T-helper 17 cell (primary cell): ENCODE data around the gene C19orf47. TPM values are rescaled to one million over a fixed set of nuclear protein-coding genes. Genes with fewer than 3 reads are reported as not detected.
A peak's percentile ranks its signal among the peaks of the same experiment; 100 is the strongest.

Experiments
- ATAC-seq: fragments of 150-1000 bp; cut with Tn5 transposase; 2 replicates; pipeline ENCODE4 v1.10.0; 2021; ENCODE audit warnings: mild to moderate bottlenecking, moderate library complexity
- DNase-seq, 3 donors: peaks; one replicate each; pipeline versions ENCODE4 v3.0.0 to v3.0.0-alpha.2; 2020 to 2021
- H3K9me3 ChIP-seq: one replicate; pipeline ENCODE4 v1.7.0; 2013; ENCODE audit warnings: low read length, mild to moderate bottlenecking; ENCODE audit not compliant: control insufficient read depth, poor library complexity, severe bottlenecking
- H3K27ac Mint-ChIP-seq: one replicate; pipeline ENCODE4 v1.8.0; 2022; ENCODE audit warnings: mild to moderate bottlenecking, moderate library complexity, mixed read lengths
- H3K27me3 Mint-ChIP-seq: one replicate; pipeline ENCODE4 v1.8.0; 2022; ENCODE audit warnings: mixed read lengths
- H3K36me3 Mint-ChIP-seq: one replicate; pipeline ENCODE4 v1.8.0; 2022; ENCODE audit warnings: low read depth, mixed read lengths
- H3K4me1 Mint-ChIP-seq: one replicate; pipeline ENCODE4 v1.8.0; 2022; ENCODE audit warnings: mild to moderate bottlenecking, mixed read lengths
- H3K4me3 Mint-ChIP-seq: one replicate; pipeline ENCODE4 v1.8.0; 2022; ENCODE audit warnings: mild to moderate bottlenecking, moderate library complexity, mixed read lengths
- total RNA-seq, 4 donors: library from RNA in 2 of 4; stranded (reverse) in 2 of 4; gene quantifications; one replicate each; pipeline ENCODE4 v1.2.3 and lab custom pipeline; 2022 to 2026

Gene C19orf47
- total RNA-seq, 2 donors from 2014 or later, result 9.5 to 11.9 TPM

DNA sequence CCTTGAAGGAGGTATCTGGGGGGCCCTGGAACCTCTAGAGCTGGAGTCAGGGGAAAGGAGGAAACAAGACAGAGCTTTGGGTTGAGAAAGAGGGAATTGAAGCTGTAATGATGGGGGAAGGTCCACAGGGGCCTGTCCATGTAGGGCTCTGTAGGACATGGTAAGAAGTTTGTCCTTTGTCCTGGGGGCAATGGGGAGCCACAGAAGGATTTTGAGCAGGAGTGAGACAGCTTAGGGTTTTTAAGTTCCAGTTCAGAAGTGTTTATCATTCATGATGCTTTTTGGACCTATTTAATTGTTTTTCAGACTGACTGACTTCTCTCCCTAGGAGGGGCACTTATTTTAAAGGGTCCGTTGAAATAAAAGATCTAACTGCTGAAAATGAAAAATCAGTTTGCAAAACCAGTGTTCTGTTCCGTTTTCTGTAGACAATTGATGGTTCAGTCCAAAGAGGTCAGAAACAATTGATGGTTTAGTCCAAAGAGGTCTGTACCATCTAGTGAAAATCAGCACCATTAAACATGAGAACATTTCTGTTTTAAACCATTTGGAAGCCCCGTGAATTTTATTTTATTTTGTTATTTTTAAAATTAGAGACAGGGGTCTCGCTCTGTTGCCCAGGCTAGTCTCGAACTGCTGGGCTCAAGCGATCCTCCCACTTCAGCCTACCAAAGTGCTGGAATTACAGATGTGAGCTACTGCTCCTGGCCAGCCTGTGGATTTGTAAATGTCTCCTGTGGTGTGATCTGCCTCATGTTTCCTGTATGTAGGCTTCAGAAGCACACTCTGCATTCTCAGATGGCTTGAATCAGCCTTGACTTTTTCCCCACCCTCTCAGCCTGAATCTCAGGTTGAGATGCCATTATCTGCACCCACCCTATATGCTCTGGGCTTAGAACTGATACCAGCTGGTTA is 8.7 kb upstream of the C19orf47 start:
- no peaks in the 10 kb centered on the region for H3K9me3 ChIP-seq
- H3K27me3 Mint-ChIP-seq, result no peaks in the 10 kb centered on the region
- H3K36me3 Mint-ChIP-seq, result no peaks in the 10 kb centered on the region
- ATAC-seq (no peak), DNase-seq (no peak)
- H3K27ac Mint-ChIP-seq, result peak overlapping the region; percentile 78
- no peak overlapping the region for H3K4me3 Mint-ChIP-seq
- H3K4me1 Mint-ChIP-seq, result peaks cover 21% of the 10 kb centered on the region

DNA sequence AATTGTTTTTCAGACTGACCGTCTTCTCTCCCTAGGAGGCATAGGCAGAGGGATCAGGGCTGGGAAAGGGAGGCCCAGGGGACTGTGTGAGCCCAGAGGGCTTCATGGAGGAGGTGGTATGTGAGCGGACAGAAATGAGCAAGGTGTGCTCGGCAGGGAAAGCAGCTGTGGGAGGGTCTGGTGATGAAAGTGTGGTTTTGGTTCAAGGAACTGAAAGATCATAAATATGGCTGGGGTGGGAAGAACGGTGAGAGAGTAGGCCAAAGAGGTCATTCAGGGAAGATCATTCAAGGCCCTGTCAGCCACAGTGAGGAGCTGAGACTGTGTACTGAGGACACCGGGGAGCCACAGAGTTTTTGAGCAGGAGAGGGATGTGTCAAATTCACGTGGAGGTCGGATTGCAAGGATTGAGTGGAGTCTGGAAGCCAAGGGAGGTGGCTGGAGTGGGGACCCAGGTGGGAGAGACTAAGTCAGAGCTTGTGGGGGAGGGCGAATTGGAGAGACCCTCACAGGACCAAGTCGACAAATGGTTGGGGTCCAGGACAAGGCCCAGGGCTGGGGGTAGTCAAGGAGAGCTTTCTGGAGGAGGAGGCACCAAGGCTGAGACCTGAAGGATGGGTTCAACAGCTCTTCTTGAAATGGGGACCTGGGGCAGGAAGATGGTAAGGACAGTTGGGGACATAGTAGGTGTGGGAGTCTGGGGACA is 7.9 kb upstream of the C19orf47 start:
- Mint-ChIP-seq H3K4me1 (peaks cover 17% of the 10 kb centered on the region), H3K27me3 (no peaks in the 10 kb centered on the region), H3K27ac (peak overlapping the region; percentile 78), H3K36me3 (no peaks in the 10 kb centered on the region), H3K4me3 (no peak overlapping the region)
- ATAC-seq (no peak), DNase-seq (no peak)
- H3K9me3 ChIP-seq, result no peaks in the 10 kb centered on the region

GRCh38 chr19:40348961-40349507 is 837 bp upstream of the C19orf47 start:
- Mint-ChIP-seq H3K27ac (peak overlapping the region; percentile 85), H3K27me3 (no peaks in the 10 kb centered on the region), H3K4me3 (peak overlapping the region; percentile 97), H3K36me3 (peaks cover 3% of the 10 kb centered on the region), H3K4me1 (peaks cover 20% of the 10 kb centered on the region)
- ATAC-seq (no peak), DNase-seq (no peak)
- no peaks in the 10 kb centered on the region for H3K9me3 ChIP-seq

- no peaks in the 10 kb centered on the region for H3K27me3 Mint-ChIP-seq
- no peaks in the 10 kb centered on the region for H3K9me3 ChIP-seq
- ATAC-seq, result no peak
- peaks cover 11% of the 10 kb centered on the region for H3K36me3 Mint-ChIP-seq
- no peak overlapping the region for H3K27ac Mint-ChIP-seq
- no peak for DNase-seq
- no peak overlapping the region for H3K4me3 Mint-ChIP-seq
- peaks cover 25% of the 10 kb centered on the region for H3K4me1 Mint-ChIP-seq
These were observed 3.8 kb downstream of the C19orf47 start for GRCh38 chr19:40344422-40344821.

GRCh38 chr19:40342644-40343311 is 5.4 kb downstream of the C19orf47 start:
- peak overlapping the region; percentile 27 for H3K27ac Mint-ChIP-seq

GRCh38 chr19:40341601-40342482 is 6.4 kb downstream of the C19orf47 start:
- DNase-seq (no peak), ATAC-seq (no peak)
- no peaks in the 10 kb centered on the region for H3K9me3 ChIP-seq
- no peaks in the 10 kb centered on the region for H3K27me3 Mint-ChIP-seq
- H3K4me1 Mint-ChIP-seq, result peaks cover 14% of the 10 kb centered on the region
- H3K4me3 Mint-ChIP-seq, result no peak overlapping the region
- H3K36me3 Mint-ChIP-seq, result peaks cover 10% of the 10 kb centered on the region
- H3K27ac Mint-ChIP-seq, result peak overlapping the region; percentile 8

More at GRCh38 chr19:40342644-40343311, 5.4 kb downstream of the C19orf47 start:
- no peak for DNase-seq
- H3K36me3 Mint-ChIP-seq, result peaks cover 10% of the 10 kb centered on the region
- ATAC-seq, result no peak
- no peaks in the 10 kb centered on the region for H3K9me3 ChIP-seq
- peaks cover 20% of the 10 kb centered on the region for H3K4me1 Mint-ChIP-seq
- peak overlapping the region; percentile 59 for H3K4me3 Mint-ChIP-seq
- H3K27me3 Mint-ChIP-seq, result no peaks in the 10 kb centered on the region

DNA sequence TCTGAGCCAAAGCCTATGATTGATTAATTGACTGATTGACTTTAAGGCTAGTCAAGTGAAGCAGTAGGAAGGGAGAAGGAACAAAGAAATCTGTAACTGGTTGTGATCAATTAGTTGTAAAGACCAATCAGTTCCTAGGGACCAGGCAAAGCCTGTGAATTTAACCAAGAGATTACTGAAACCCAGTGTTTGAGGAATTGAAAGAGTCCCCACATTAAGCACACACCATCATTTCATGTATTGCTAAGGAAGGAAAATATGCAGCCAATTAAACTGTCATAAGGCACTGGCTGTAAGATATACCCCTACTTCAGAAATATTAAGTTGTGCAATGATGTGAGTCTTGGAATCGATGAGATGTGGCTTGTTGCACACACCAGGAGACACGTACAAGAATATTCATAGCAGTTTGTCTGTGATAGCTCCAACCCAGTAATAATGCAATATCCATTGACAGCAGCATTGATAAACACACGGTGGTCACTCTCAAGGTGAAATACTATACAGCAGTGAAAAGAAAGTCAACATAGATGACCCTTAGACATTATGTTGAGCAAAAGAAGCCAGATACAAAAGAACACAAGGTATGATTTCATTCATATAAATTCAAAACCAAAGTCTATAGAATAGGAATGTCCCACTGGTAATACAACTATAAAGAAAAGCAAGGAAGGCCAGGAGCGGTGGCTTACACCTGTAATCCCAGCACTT is 9.0 kb downstream of the C19orf47 start:
- no peaks in the 10 kb centered on the region for H3K27me3 Mint-ChIP-seq
- peaks cover 10% of the 10 kb centered on the region for H3K36me3 Mint-ChIP-seq
- no peak for DNase-seq
- peak overlapping the region; percentile 16 for H3K27ac Mint-ChIP-seq
- peaks cover 8% of the 10 kb centered on the region for H3K4me1 Mint-ChIP-seq
- no peak overlapping the region for H3K4me3 Mint-ChIP-seq
- H3K9me3 ChIP-seq, result no peaks in the 10 kb centered on the region
- no peak for ATAC-seq

DNA sequence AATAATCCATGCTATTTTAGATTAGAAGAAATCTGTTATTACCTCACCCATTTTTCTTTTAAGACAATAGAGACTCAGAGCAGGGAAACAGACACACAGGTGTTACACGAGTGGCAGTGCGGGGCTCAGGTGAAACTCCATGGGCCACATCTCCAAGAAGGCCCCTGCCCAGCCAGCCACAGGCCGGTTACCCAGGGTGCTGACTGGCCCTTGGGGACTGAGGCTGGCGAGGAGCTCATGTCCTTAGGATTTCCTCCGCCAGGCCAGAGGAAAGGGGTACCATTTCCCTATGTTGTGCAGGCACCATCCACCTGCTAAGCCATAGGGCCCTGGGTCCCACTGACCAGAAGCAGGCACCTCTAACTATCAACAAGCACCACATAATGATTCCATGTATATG is 10.6 kb downstream of the C19orf47 start:
- H3K4me1 Mint-ChIP-seq, result peaks cover 7% of the 10 kb centered on the region
- peaks cover 10% of the 10 kb centered on the region for H3K36me3 Mint-ChIP-seq
- ATAC-seq, result no peak
- no peak for DNase-seq
- H3K27me3 Mint-ChIP-seq, result no peaks in the 10 kb centered on the region
- no peak overlapping the region for H3K27ac Mint-ChIP-seq
- no peaks in the 10 kb centered on the region for H3K9me3 ChIP-seq
- H3K4me3 Mint-ChIP-seq, result no peak overlapping the region

GRCh38 chr19:40337107-40337506 is 11.1 kb downstream of the C19orf47 start:
- H3K4me3 Mint-ChIP-seq, result no peak overlapping the region
- H3K27me3 Mint-ChIP-seq, result no peaks in the 10 kb centered on the region
- ATAC-seq (no peak), DNase-seq (no peak)
- peaks cover 6% of the 10 kb centered on the region for H3K36me3 Mint-ChIP-seq
- no peak overlapping the region for H3K27ac Mint-ChIP-seq
- H3K9me3 ChIP-seq, result no peaks in the 10 kb centered on the region
- H3K4me1 Mint-ChIP-seq, result peaks cover 3% of the 10 kb centered on the region

DNA sequence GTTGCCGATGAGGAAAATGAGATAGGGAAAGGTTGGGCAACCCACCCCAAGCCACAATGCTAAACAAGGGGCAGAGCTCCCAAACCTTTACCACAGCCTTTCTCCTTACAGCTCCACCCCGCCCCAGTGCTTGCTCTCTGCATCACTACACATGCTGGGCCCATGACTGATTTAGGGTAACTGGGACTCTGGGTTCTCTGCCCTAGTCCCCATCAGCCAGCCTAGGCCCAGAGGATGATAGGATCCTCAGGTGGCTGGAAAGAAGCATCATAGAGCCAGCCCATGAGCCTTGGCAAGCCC is 11.6 kb downstream of the C19orf47 start:
- H3K9me3 ChIP-seq, result no peaks in the 10 kb centered on the region
- no peak for ATAC-seq
- DNase-seq, result no peak
- Mint-ChIP-seq H3K27me3 (no peaks in the 10 kb centered on the region), H3K27ac (no peak overlapping the region), H3K4me1 (peaks cover 3% of the 10 kb centered on the region), H3K36me3 (peaks cover 6% of the 10 kb centered on the region), H3K4me3 (no peak overlapping the region)

- Mint-ChIP-seq H3K27me3 (no peaks in the 10 kb centered on the region), H3K27ac (no peak overlapping the region), H3K4me1 (peaks cover 3% of the 10 kb centered on the region), H3K4me3 (no peak overlapping the region), H3K36me3 (peaks cover 6% of the 10 kb centered on the region)
- DNase-seq (no peak), ATAC-seq (no peak)
- H3K9me3 ChIP-seq, result no peaks in the 10 kb centered on the region
These were observed 12.2 kb downstream of the C19orf47 start for GRCh38 chr19:40335855-40336600.
